Pulmonary artery endothelial cell (primary cell): ENCODE data around the gene ATP6V0E2. TPM values are rescaled to one million over a fixed set of nuclear protein-coding genes. Genes with fewer than 3 reads are reported as not detected.
"Not testable (repeated sequence)": the region's sequence is repeated elsewhere in the genome, so short reads cannot be mapped to it uniquely, and the experiment has no call there.

Source experiments
- DNase-seq: peaks from one replicate; pipeline ENCODE4 v3.0.0-alpha.2; 2011; ENCODE audit warnings: low read depth, low spot score
- total RNA-seq: library from RNA; depleted of rRNA; stranded (reverse); fragments of >200 nt; gene quantifications from 2 replicates; pipeline ENCODE4 v1.2.3, GENCODE V29; 2014

The ATP6V0E2 gene
- total RNA-seq, 1 donor from 2014 or later = 20.8 TPM

- no peak for DNase-seq
These were observed 4.8 kb downstream of the ATP6V0E2 start for GRCh38 chr7:149878523-149878921.

GRCh38 chr7:149879271-149879743 lies 5.5 kb downstream of the ATP6V0E2 start:
- DNase-seq = no peak

- no peak for DNase-seq
These were observed 6.2 kb downstream of the ATP6V0E2 start for GRCh38 chr7:149879766-149880637.

GRCh38 chr7:149880638-149881311 lies 7.0 kb downstream of the ATP6V0E2 start:
- DNase-seq = no peak

GRCh38 chr7:149881328-149882247 lies 7.8 kb downstream of the ATP6V0E2 start:
- DNase-seq = no peak

- no peak for DNase-seq
These were observed 8.7 kb downstream of the ATP6V0E2 start for GRCh38 chr7:149882248-149883047.

GRCh38 chr7:149883048-149883438 lies 9.3 kb downstream of the ATP6V0E2 start:
- DNase-seq = no peak

GRCh38 chr7:149883452-149883861 lies 9.7 kb downstream of the ATP6V0E2 start:
- DNase-seq = no peak

GRCh38 chr7:149884016-149884415 lies 10.2 kb downstream of the ATP6V0E2 start:
- no peak for DNase-seq

GRCh38 chr7:149884541-149884940 lies 10.8 kb downstream of the ATP6V0E2 start:
- no peak for DNase-seq

- DNase-seq = no peak
These were observed 11.6 kb downstream of the ATP6V0E2 start for GRCh38 chr7:149885191-149886017.

GRCh38 chr7:149886018-149886415 lies 12.2 kb downstream of the ATP6V0E2 start:
- DNase-seq = no peak

- no peak for DNase-seq
These were observed 13.5 kb downstream of the ATP6V0E2 start for GRCh38 chr7:149887311-149887710.

- DNase-seq = not testable (repeated sequence)
These were observed 16.9 kb downstream of the ATP6V0E2 start for GRCh38 chr7:149890715-149891114.

GRCh38 chr7:149894957-149895356 lies 21.2 kb downstream of the ATP6V0E2 start:
- DNase-seq = not testable (repeated sequence)

- not testable (repeated sequence) for DNase-seq
These were observed 34.1 kb downstream of the ATP6V0E2 start for GRCh38 chr7:149907776-149908376.

GRCh38 chr7:149910219-149910618 lies 36.5 kb downstream of the ATP6V0E2 start:
- DNase-seq = not testable (repeated sequence)

GRCh38 chr7:149912126-149912525 lies 38.4 kb downstream of the ATP6V0E2 start:
- DNase-seq = not testable (repeated sequence)

GRCh38 chr7:149926414-149926813 lies 52.6 kb downstream of the ATP6V0E2 start:
- DNase-seq = not testable (repeated sequence)
